ENCODE measurements around the gene PEX10. TPM values are rescaled to one million over a fixed set of nuclear protein-coding genes. Genes with fewer than 3 reads are reported as not detected.

The PEX10 gene
- total RNA-seq, 1 experiment from 2014 or later = 24.3 TPM

DNA sequence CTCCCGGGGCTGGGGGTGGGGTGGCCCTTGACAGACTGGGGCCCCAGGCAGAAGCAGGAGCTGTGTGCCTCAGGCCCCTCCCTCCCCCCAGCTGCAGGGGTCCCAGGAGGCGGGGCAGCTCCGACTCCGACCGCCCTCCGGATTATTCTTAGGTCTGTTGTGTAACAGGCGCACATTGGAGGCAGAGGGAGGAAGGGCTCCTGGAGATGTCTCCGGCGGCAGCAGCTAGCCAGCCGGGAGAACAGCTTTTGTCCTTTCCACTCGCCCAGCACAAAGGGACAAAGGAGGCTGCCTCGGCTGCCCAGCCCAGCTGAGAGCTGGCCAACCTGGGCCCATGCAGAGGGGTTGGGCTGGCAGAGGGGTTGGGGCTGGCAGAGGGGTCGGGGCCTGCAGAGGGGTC is 34.0 kb upstream of the PEX10 start:
- H3K4me2 ChIP-seq = no peak overlapping the region
- TF ChIP-seq, protein P1, sequence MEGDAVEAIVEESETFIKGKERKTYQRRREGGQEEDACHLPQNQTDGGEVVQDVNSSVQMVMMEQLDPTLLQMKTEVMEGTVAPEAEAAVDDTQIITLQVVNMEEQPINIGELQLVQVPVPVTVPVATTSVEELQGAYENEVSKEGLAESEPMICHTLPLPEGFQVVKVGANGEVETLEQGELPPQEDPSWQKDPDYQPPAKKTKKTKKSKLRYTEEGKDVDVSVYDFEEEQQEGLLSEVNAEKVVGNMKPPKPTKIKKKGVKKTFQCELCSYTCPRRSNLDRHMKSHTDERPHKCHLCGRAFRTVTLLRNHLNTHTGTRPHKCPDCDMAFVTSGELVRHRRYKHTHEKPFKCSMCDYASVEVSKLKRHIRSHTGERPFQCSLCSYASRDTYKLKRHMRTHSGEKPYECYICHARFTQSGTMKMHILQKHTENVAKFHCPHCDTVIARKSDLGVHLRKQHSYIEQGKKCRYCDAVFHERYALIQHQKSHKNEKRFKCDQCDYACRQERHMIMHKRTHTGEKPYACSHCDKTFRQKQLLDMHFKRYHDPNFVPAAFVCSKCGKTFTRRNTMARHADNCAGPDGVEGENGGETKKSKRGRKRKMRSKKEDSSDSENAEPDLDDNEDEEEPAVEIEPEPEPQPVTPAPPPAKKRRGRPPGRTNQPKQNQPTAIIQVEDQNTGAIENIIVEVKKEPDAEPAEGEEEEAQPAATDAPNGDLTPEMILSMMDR (conservative IDR thresholded peaks at IDR 0.05) = no peak
- TF ChIP-seq EZH2 (IDR thresholded peaks at IDR 0.05; ENCODE audit: low read depth) = no peak
- H4K20me1 ChIP-seq (ENCODE audit: insufficient read depth) = peaks cover 6% of the 10 kb centered on the region; the same call in 1 of the 2 replicates
- no peaks in the 10 kb centered on the region for H3K79me2 ChIP-seq (ENCODE audit: low read depth)
- BruUV-seq (replicated peaks) = no TSS peak
- H3K4me1 ChIP-seq (replicated peaks; ENCODE audit: insufficient read depth) = peaks cover 10% of the 10 kb centered on the region
- no peak overlapping the region for H3K27ac ChIP-seq
- no peaks in the 10 kb centered on the region; the same call in 1 of the 2 replicates for H3F3A ChIP-seq (ENCODE audit: insufficient read depth, low read depth)
- POLR2A ChIA-PET (ENCODE audit: unreplicated experiment) = no interaction called here
- H3K9me3 ChIP-seq (ENCODE audit: insufficient read depth, low read depth) = no peaks in the 10 kb centered on the region
- no peak overlapping the region for H3K4me3 ChIP-seq
- H3K27me3 ChIP-seq (ENCODE audit: insufficient read depth, low read depth) = peaks cover 21% of the 10 kb centered on the region
- no peaks in the 10 kb centered on the region for H3K36me3 ChIP-seq (ENCODE audit: low read depth)
- H3K9me2 ChIP-seq (ENCODE audit: insufficient read depth) = no peaks in the 10 kb centered on the region
- intact Hi-C loops (cut with micrococcal nuclease; ENCODE audit: unreplicated experiment) = no loop called here
- no peak for DNase-seq
- CTCF ChIA-PET = no interaction called here
- H2AFZ ChIP-seq = no peak overlapping the region

DNA sequence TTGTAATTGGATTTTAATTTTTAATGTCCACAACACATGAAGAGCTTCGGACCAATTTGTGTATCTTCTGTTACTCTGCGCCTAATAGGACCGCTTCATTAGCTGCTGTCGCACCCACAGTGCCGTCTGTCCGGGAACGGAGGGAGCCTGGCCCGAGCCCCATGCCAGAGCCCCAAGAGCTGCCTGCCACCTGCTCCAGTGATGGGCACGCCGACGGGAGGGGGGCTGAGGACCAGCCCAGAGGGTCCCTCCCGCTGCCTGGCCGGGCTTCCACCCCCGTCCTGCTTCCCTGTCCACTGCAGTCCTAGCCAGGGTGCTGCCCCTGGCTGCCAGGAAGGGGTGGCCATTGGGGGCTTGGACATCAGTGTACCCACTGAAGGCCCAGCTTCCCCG is 33.5 kb upstream of the PEX10 start:
- intact Hi-C loops (cut with micrococcal nuclease; ENCODE audit: unreplicated experiment) = no loop called here
- peaks cover 27% of the 10 kb centered on the region for H3K27me3 ChIP-seq (ENCODE audit: insufficient read depth, low read depth)
- no peaks in the 10 kb centered on the region for H3K79me2 ChIP-seq (ENCODE audit: low read depth)
- H3F3A ChIP-seq (ENCODE audit: insufficient read depth, low read depth) = no peaks in the 10 kb centered on the region; the same call in 1 of the 2 replicates
- ChIA-PET CTCF (no interaction called here), POLR2A (ENCODE audit: unreplicated experiment) (no interaction called here)
- H4K20me1 ChIP-seq (ENCODE audit: insufficient read depth) = peaks cover 6% of the 10 kb centered on the region; the same call in 1 of the 2 replicates
- no peaks in the 10 kb centered on the region for H3K36me3 ChIP-seq (ENCODE audit: low read depth)
- H3K27ac ChIP-seq = no peak overlapping the region
- TF ChIP-seq, protein P1 (conservative IDR thresholded peaks at IDR 0.05) = no peak
- TF ChIP-seq EZH2 (IDR thresholded peaks at IDR 0.05; ENCODE audit: low read depth) = no peak
- no TSS peak for BruUV-seq (replicated peaks)
- H3K4me1 ChIP-seq (replicated peaks; ENCODE audit: insufficient read depth) = peaks cover 7% of the 10 kb centered on the region; the same call in 1 of the 2 replicates
- H3K9me3 ChIP-seq (ENCODE audit: insufficient read depth, low read depth) = no peaks in the 10 kb centered on the region
- DNase-seq = no peak
- no peak overlapping the region for H3K4me3 ChIP-seq
- H3K4me2 ChIP-seq = no peak overlapping the region
- no peak overlapping the region for H2AFZ ChIP-seq
- H3K9me2 ChIP-seq (ENCODE audit: insufficient read depth) = no peaks in the 10 kb centered on the region

DNA sequence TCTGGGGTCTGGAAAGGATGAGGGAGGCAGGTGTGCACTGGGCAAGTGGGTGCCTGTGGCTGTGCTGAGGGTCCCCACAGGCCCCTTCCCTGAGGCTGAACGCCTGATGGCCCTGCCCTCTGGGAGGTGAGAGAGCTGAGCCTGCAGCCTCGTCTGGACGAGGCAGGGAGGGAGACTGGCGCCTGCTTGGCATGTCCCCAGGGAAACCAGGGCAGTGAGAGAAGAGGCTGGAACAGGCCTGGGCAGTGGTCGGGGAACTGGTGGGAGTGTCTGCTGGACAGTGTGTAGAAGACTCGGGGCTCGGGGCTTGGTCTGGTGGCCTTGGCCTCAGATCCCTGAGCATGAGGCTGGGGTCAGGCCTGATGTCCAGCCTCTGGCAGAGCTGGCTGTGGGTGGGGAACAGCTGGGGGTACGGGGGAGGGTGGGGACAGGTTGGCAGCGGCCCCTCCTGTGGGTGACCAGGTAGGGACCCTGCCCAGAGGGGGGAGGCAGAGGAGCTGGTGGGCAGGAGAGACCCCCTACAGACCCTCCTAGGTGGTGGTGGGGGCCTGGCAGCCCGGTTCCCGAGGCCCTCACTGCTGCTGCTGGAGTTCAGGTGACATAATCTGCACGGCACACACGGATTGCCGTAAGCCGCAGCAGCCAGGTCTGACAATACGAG is 32.9 kb upstream of the PEX10 start:
- no peak for DNase-seq
- POLR2A ChIA-PET (ENCODE audit: unreplicated experiment) = no interaction called here
- Histone ChIP-seq H3K79me2 (ENCODE audit: low read depth) (no peaks in the 10 kb centered on the region), H3K9me3 (ENCODE audit: insufficient read depth, low read depth) (no peaks in the 10 kb centered on the region), H3K9me2 (ENCODE audit: insufficient read depth) (no peaks in the 10 kb centered on the region), H3K27me3 (ENCODE audit: insufficient read depth, low read depth) (peaks cover 29% of the 10 kb centered on the region), H3K27ac (no peak overlapping the region), H3K36me3 (ENCODE audit: low read depth) (no peaks in the 10 kb centered on the region), H3F3A (ENCODE audit: insufficient read depth, low read depth) (no peaks in the 10 kb centered on the region; the same call in 1 of the 2 replicates), H2AFZ (no peak overlapping the region), H3K4me1 (replicated peaks; ENCODE audit: insufficient read depth) (peaks cover 7% of the 10 kb centered on the region; the same call in 1 of the 2 replicates), H4K20me1 (ENCODE audit: insufficient read depth) (peaks cover 6% of the 10 kb centered on the region; the same call in 1 of the 2 replicates), H3K4me3 (no peak overlapping the region), H3K4me2 (no peak overlapping the region)
- no TSS peak for BruUV-seq (replicated peaks)
- CTCF ChIA-PET = no interaction called here
- intact Hi-C loops (cut with micrococcal nuclease; ENCODE audit: unreplicated experiment) = no loop called here
- no peak for TF ChIP-seq EZH2 (IDR thresholded peaks at IDR 0.05; ENCODE audit: low read depth)
- TF ChIP-seq, protein P1 (conservative IDR thresholded peaks at IDR 0.05) = no peak

Measured in PC-9 (cell line).